ENCODE measurements around the gene ETV1. TPM values are rescaled to one million over a fixed set of nuclear protein-coding genes. Genes with fewer than 3 reads are reported as not detected.

The ETV1 gene
- total and polyA plus RNA-seq, 8 donors, result 1.4 to 8.5 (median 2.9) TPM

DNA sequence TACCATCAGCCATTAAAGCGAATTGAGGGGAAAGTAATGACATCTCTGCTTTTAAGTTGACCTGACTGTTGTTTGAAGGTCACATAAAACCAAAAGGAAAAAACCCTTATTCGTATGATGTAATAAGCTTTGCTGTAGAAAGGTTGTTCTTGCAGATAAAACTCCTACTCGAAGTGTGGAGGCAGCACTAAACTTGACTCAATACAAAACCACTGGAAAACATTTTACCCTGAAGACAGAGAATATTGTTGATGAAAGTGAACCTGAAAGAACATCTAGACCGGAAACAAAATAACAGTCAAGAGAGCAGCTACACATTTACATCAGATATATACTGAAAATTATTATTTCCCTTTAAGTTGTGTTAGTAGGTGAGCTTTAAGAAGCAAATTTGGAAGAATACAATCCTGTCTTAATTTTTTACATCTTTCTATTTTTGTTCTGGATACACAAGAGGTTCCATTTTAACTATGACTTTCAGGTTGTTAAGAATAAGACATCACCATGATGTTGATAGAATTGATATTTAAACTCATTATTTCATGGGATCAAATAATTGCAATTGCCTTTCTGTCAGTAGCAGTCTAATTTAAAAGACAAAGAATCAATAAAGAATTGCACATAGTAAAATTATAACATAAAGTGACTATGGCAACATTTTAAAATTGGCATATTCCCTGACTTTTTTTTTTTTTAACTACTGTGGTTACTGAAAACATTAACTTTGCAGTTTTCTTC is 6.4 kb downstream of the ETV1 start:
- Histone ChIP-seq H3K4me1 (no peaks in the 10 kb centered on the region), H3K9me3 (no peaks in the 10 kb centered on the region), H3K4me3 (no peak overlapping the region), H3K27ac (no peak overlapping the region), H3K27me3 (peaks cover 0 to 7% (median 6%) of the 10 kb centered on the region in 4 donors), H3K36me3 (no peaks in the 10 kb centered on the region)
- no peak for FAIRE-seq
- DNase-seq, result no peak
- TF ChIP-seq, protein P1, sequence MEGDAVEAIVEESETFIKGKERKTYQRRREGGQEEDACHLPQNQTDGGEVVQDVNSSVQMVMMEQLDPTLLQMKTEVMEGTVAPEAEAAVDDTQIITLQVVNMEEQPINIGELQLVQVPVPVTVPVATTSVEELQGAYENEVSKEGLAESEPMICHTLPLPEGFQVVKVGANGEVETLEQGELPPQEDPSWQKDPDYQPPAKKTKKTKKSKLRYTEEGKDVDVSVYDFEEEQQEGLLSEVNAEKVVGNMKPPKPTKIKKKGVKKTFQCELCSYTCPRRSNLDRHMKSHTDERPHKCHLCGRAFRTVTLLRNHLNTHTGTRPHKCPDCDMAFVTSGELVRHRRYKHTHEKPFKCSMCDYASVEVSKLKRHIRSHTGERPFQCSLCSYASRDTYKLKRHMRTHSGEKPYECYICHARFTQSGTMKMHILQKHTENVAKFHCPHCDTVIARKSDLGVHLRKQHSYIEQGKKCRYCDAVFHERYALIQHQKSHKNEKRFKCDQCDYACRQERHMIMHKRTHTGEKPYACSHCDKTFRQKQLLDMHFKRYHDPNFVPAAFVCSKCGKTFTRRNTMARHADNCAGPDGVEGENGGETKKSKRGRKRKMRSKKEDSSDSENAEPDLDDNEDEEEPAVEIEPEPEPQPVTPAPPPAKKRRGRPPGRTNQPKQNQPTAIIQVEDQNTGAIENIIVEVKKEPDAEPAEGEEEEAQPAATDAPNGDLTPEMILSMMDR (IDR thresholded peaks at IDR 0.05), result no peak
- ATAC-seq, result no peak
- WGBS, 2 donors, result 64 to 79% methylated on average over 4 of the region's 4 CpGs
- intact Hi-C loops (cut with DNase I), result no loop called here

DNA sequence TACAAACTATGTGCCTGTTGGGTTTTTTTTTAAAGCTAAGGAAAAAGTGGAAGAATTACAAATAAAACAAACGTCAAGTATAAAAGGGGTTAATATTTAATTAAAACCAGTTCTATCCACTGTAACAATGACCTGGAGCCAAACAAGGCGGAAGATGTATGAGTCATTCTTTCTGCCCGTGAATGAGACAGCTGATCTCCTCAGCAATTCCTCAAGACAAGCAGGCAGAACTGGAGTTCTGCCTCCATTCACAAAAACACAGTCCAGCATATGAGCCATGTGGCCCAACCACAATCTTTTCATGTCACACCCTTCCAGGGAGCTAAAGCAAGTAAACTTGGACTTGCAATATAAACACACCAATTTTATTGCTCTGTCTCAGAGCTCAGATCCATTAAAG is 8.4 kb downstream of the ETV1 start:
- no peaks in the 10 kb centered on the region for H3K9me3 ChIP-seq
- DNase-seq, result peak in 2 of 6 donors; percentile 18 to 20
- peak; percentile 66 for FAIRE-seq
- H3K27ac ChIP-seq, result no peak overlapping the region
- WGBS, 2 donors, result 1 to 2% methylated on average over 3 of the region's 3 CpGs
- H3K36me3 ChIP-seq, result no peaks in the 10 kb centered on the region
- intact Hi-C loops (cut with DNase I), result no loop called here
- H3K27me3 ChIP-seq, result peaks cover 0 to 7% (median 6%) of the 10 kb centered on the region in 4 donors
- TF ChIP-seq, protein P1 (IDR thresholded peaks at IDR 0.05), result no peak
- no peak overlapping the region for H3K4me3 ChIP-seq
- ATAC-seq, result peak in 3 of 4 donors; percentile 82 to 95 (median 83)
- no peaks in the 10 kb centered on the region for H3K4me1 ChIP-seq

DNA sequence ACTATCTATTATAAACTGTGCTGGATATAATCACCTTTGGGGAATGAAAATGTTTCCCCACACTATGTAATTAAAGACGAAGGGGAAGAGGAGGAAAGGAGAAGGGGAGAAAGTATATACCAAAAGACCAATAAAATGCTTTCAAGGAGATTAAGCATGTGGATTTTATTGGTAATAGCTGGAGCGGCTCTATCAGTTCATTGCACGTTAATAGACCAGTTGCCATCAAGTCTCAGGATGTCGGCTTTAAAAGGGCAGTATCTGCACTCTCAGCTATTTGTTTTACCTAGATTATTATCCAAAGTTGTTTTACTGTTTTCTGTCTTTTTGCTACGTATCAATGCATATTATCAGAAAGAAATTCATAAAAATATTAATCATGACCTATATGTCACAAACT is 9.0 kb downstream of the ETV1 start:
- intact Hi-C loops (cut with DNase I), result no loop called here

DNA sequence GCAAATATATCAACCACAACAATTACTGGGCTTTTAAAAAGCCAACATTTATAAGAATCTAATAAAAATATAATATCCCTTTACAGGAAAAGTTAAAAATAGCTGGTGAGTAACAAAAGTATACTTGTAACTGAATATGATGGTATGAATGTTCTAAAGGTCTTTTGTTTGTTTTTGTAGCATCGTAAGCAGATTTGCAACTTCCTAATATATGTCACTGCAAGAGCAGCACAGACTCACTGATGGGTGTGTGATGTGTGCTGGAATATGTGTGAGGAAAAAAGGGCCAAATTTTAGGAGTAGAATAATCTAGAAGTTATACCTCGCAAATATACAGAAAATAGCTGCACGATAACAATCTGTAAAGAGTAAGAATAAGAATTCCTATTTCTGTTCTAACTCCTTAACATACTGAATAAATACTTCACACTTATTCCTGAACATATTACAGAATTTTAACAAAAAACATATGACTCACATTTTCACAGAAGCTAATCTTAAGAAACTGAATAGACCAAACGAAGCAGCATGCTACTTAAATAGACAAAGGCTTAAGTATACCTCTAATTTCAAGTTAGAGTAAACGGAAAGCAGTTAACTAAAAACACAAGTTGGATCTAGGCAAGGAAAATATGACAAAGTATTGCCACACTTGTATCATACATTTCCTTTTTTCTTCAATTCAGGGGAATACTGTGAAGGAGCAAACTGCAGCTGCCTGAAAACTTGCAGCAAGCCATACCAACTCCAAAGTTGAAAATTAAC is 9.6 kb downstream of the ETV1 start:
- H3K4me1 ChIP-seq, result no peaks in the 10 kb centered on the region
- H3K9me3 ChIP-seq, result no peaks in the 10 kb centered on the region
- no peak for ATAC-seq
- WGBS, 2 donors, result 56 to 68% methylated on average over 5 of the region's 5 CpGs
- no peaks in the 10 kb centered on the region for H3K36me3 ChIP-seq
- no peak for FAIRE-seq
- H3K4me3 ChIP-seq, result no peak overlapping the region
- intact Hi-C loops (cut with DNase I), result no loop called here
- H3K27me3 ChIP-seq, result peaks cover 0 to 7% (median 3%) of the 10 kb centered on the region in 4 donors
- no peak for DNase-seq
- TF ChIP-seq, protein P1 (IDR thresholded peaks at IDR 0.05), result no peak
- no peak overlapping the region for H3K27ac ChIP-seq

More for the DNA sequence above, 9.0 kb downstream of the ETV1 start:
- Histone ChIP-seq H3K36me3 (no peaks in the 10 kb centered on the region), H3K27me3 (peaks cover 0 to 7% (median 3%) of the 10 kb centered on the region in 4 donors), H3K4me3 (no peak overlapping the region), H3K9me3 (no peaks in the 10 kb centered on the region), H3K4me1 (no peaks in the 10 kb centered on the region), H3K27ac (no peak overlapping the region)
- DNase-seq (no peak), ATAC-seq (no peak), FAIRE-seq (no peak)
- WGBS, 2 donors, result 26 to 39% methylated on average over 5 of the region's 5 CpGs
- TF ChIP-seq, protein P1 (IDR thresholded peaks at IDR 0.05), result no peak

All from pancreas (tissue), 10 donors.